DND-41 (cell line): Measurements from ENCODE around the gene TNS1.
"Not testable (repeated sequence)": the region's sequence is repeated elsewhere in the genome, so short reads cannot be mapped to it uniquely, and the experiment has no call there.

ENCODE experiments used
- ATAC-seq: fragments of 200-7000 bp; cut with Tn5 transposase; 3 replicates; pipeline ENCODE4 v1.9.1; 2021; ENCODE audit warnings: low read depth; ENCODE audit not compliant: insufficient read depth
- DNase-seq: peaks from one replicate; pipeline ENCODE4 v3.0.0-alpha.2; 2020
- H2AFZ ChIP-seq: 2 replicates; pipeline ENCODE4 v1.6.0; 2012; ENCODE audit warnings: low read depth, low read length
- H3K27ac ChIP-seq: 2 replicates; pipeline ENCODE4 v1.5.1; 2012; ENCODE audit warnings: low read length, inconsistent platforms
- H3K27me3 ChIP-seq: fragments of 200-600 bp; sonication (generic); 2 replicates; pipeline ENCODE4 v1.6.0; 2012; ENCODE audit warnings: low read length, mild to moderate bottlenecking, inconsistent platforms; ENCODE audit not compliant: insufficient read depth, poor library complexity
- H3K36me3 ChIP-seq: 2 replicates; pipeline ENCODE4 v1.5.1; 2012; ENCODE audit warnings: low read length, inconsistent platforms; ENCODE audit not compliant: insufficient read depth
- H3K4me1 ChIP-seq: 2 replicates; pipeline ENCODE4 v1.5.1; 2012; ENCODE audit warnings: mild to moderate bottlenecking, low read length; ENCODE audit not compliant: insufficient read depth
- H3K4me2 ChIP-seq: 2 replicates; pipeline ENCODE4 v1.6.0; 2012; ENCODE audit warnings: mild to moderate bottlenecking, moderate library complexity, low read length, inconsistent platforms; ENCODE audit not compliant: insufficient read depth
- H3K4me3 ChIP-seq, 2 experiments: fragments of 200-600 bp in 1 of 2; shearing (Covaris generic) in 1 of 2; 2 replicates each; pipeline ENCODE4 v1.5.1; 2012 to 2016; ENCODE audit warnings: inconsistent platforms in 2 of 2, low read length in 2 of 2, mild to moderate bottlenecking in 2 of 2, low read depth in 1 of 2, moderate library complexity in 1 of 2
- H3K79me2 ChIP-seq: 2 replicates; pipeline ENCODE4 v1.6.0; 2012; ENCODE audit warnings: low read length, inconsistent platforms; ENCODE audit not compliant: insufficient read depth
- H3K9ac ChIP-seq: 2 replicates; pipeline ENCODE4 v1.6.0; 2012; ENCODE audit warnings: low read depth, mild to moderate bottlenecking, inconsistent platforms, low read length, moderate library complexity
- H3K9me3 ChIP-seq: 2 replicates; pipeline ENCODE4 v1.5.1; 2012; ENCODE audit warnings: low read length, moderate library complexity, mild to moderate bottlenecking, inconsistent platforms; ENCODE audit not compliant: insufficient read depth, severe bottlenecking
- H4K20me1 ChIP-seq: 2 replicates; pipeline ENCODE4 v1.6.0; 2012; ENCODE audit warnings: low read length; ENCODE audit not compliant: insufficient read depth
- EZH2 ChIP-seq: IDR thresholded peaks from 3 replicates; pipeline ENCODE4 v1.6.1; 2012; ENCODE audit warnings: borderline replicate concordance, low read depth, mild to moderate bottlenecking, moderate library complexity, low read length, inconsistent platforms; ENCODE audit not compliant: severe bottlenecking
- TF ChIP-seq, protein P1 (sequence below): IDR thresholded peaks from 2 replicates; pipeline ENCODE4 v1.5.1; 2012; ENCODE audit warnings: borderline replicate concordance, low read length, moderate library complexity, mild to moderate bottlenecking; ENCODE audit not compliant: poor library complexity, severe bottlenecking; ENCODE audit errors: extremely low read depth

Gene TNS1

DNA sequence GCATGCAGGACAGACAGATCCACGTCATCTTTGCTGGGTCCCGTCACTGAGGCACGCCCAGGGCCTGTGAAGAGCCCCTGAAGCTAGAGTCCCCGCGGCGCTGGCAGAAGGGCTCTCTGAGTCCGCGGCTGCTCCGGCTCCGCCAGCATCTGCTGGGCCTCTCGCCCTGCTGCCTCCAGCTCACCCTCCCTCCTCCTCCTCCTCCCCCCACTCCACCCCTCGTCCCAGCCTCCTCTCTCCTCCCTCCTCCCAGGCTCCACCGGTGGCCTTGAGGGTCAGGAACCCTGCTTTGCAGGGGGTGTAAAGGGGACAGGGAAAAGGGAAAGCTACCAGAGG, at the start of gene TNS1:
Gene TNS1, minus strand, starts transcription at position 151 of the 336 bp plus-strand sequence. Its CDS starts 123 bp downstream, at position 28.
- Histone ChIP-seq H2AFZ (no peak within 1 kb of the TSS), H3K27me3 (peaks cover 7% of the 10 kb centered on the region), H3K9me3 (no peaks in the 10 kb centered on the region), H3K4me2 (no peak within 1 kb of the TSS), H4K20me1 (peaks cover 4% of the 10 kb centered on the region; the same call in 1 of the 2 replicates), H3K79me2 (no peaks in the 10 kb centered on the region), H3K27ac (no peak within 1 kb of the TSS), H3K4me1 (no peaks in the 10 kb centered on the region), H3K9ac (no peak within 1 kb of the TSS), H3K36me3 (no peaks in the 10 kb centered on the region), H3K4me3 (no peak within 1 kb of the TSS)
- DNase-seq (no peak), ATAC-seq (no peak)
- TF ChIP-seq, protein P1, sequence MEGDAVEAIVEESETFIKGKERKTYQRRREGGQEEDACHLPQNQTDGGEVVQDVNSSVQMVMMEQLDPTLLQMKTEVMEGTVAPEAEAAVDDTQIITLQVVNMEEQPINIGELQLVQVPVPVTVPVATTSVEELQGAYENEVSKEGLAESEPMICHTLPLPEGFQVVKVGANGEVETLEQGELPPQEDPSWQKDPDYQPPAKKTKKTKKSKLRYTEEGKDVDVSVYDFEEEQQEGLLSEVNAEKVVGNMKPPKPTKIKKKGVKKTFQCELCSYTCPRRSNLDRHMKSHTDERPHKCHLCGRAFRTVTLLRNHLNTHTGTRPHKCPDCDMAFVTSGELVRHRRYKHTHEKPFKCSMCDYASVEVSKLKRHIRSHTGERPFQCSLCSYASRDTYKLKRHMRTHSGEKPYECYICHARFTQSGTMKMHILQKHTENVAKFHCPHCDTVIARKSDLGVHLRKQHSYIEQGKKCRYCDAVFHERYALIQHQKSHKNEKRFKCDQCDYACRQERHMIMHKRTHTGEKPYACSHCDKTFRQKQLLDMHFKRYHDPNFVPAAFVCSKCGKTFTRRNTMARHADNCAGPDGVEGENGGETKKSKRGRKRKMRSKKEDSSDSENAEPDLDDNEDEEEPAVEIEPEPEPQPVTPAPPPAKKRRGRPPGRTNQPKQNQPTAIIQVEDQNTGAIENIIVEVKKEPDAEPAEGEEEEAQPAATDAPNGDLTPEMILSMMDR = no peak
- TF ChIP-seq EZH2 = no peak

DNA sequence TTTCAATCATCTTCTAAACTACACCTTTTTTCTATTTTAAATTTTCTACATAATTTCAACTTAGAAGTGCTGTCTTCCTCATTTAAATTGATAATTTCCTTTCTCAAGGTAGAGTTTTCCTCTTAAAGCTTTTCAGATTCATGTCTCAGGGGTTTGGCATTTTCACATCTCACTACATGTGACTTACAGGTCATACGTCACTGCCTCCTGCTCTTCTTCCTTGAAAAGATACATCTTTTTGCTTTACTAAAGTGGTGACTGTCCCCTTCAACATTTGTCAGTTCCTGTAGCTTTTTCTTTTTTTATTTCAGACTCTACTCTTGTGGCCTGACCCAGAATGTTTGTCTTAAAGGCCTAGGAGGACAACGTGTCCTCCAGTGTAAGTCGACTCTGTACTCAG, 49.1 kb upstream of the TNS1 start:
- Histone ChIP-seq H4K20me1 (no peaks in the 10 kb centered on the region), H2AFZ (no peak overlapping the region), H3K4me3 (no peak overlapping the region), H3K9me3 (peaks cover 4% of the 10 kb centered on the region), H3K79me2 (no peaks in the 10 kb centered on the region), H3K27me3 (peaks cover 12% of the 10 kb centered on the region), H3K27ac (no peak overlapping the region), H3K4me1 (no peaks in the 10 kb centered on the region), H3K4me2 (no peak overlapping the region), H3K9ac (no peak overlapping the region), H3K36me3 (no peaks in the 10 kb centered on the region)
- DNase-seq (no peak), ATAC-seq (no peak)
- TF ChIP-seq, protein P1 = no peak
- no peak for TF ChIP-seq EZH2

DNA sequence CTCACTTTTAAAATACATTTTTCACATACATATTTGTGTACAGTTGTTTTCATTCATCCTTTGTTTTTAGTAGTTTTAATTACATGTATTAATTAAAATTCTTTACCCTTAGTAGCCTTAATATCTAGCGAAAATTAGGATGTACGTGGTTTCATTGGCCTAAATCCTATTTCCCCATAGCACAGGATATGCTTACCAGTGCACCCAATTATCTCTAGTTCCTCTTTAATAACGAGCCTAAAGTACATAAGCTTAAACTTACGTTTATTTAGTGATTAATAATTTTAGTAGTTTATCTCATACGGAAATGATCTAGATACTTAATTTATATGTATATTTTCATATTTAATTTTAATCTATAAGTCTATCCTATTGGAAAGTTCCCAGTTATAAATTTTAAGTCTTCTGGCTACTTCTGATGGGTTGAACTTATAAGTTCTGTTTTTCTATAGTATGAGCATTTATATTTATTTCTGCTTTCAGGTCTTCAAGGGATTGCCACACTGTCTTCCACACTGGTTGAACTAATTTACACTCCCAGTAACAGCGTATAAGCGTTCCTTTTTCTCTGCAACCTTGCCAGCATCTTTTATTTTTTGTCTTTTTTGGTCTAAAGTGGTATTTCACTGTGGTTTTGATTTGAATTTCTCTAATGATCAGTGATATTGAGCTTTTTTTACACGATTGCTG, 44.9 kb upstream of the TNS1 start:
- H3K4me3 ChIP-seq = no peak overlapping the region
- H3K27ac ChIP-seq = no peak overlapping the region
- H3K9me3 ChIP-seq = peaks cover 4% of the 10 kb centered on the region
- ATAC-seq (no peak), DNase-seq (no peak)
- no peaks in the 10 kb centered on the region for H3K4me1 ChIP-seq
- TF ChIP-seq EZH2 = no peak
- TF ChIP-seq, protein P1 = no peak
- no peak overlapping the region for H3K4me2 ChIP-seq
- H4K20me1 ChIP-seq = no peaks in the 10 kb centered on the region
- no peaks in the 10 kb centered on the region for H3K36me3 ChIP-seq
- peaks cover 8% of the 10 kb centered on the region for H3K27me3 ChIP-seq
- no peak overlapping the region for H3K9ac ChIP-seq
- H2AFZ ChIP-seq = no peak overlapping the region
- H3K79me2 ChIP-seq = no peaks in the 10 kb centered on the region

DNA sequence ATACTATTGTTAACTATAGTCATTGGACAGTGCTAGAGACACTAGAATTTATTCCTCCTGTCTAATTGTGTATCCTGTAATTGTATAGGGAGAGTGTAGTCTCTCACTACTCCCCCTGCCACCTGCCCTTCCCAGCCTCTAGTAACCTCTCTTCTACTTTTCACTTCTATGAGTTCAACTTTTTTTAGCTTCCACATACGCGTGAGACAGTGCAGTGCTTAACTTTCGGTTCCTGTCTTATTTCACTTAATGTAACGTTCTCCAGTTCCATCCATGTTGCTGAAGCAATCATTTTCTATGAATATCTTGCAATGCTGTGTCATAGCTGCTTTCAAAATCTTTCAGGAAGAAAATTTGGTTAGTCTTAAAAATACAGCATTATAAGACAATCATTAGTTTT, 43.4 kb upstream of the TNS1 start:
- Histone ChIP-seq H2AFZ (no peak overlapping the region), H3K4me2 (no peak overlapping the region), H3K27ac (no peak overlapping the region), H3K4me1 (no peaks in the 10 kb centered on the region), H3K9me3 (peaks cover 4% of the 10 kb centered on the region), H3K79me2 (no peaks in the 10 kb centered on the region), H4K20me1 (no peaks in the 10 kb centered on the region), H3K36me3 (no peaks in the 10 kb centered on the region), H3K9ac (no peak overlapping the region), H3K27me3 (peaks cover 8% of the 10 kb centered on the region), H3K4me3 (no peak overlapping the region)
- TF ChIP-seq, protein P1 = no peak
- no peak for TF ChIP-seq EZH2
- ATAC-seq = no peak
- no peak for DNase-seq

GRCh38 chr2:218044599-218044998, 41.8 kb upstream of the TNS1 start:
- not testable (repeated sequence) for H3K36me3 ChIP-seq, ATAC-seq, DNase-seq, H3K27ac ChIP-seq, H3K9me3 ChIP-seq, H3K4me1 ChIP-seq, H3K4me2 ChIP-seq, H3K4me3 ChIP-seq, H3K9ac ChIP-seq, H3K27me3 ChIP-seq, H4K20me1 ChIP-seq, H3K79me2 ChIP-seq, H2AFZ ChIP-seq
